Activated T-cell treated with anti-CD3 and anti-CD28 coated beads for 48 hours (primary cell): ENCODE measurements around the gene TPRA1.

Source experiments
- DNase-seq: peaks from one replicate; pipeline ENCODE4 v3.0.0-alpha.2; 2020; ENCODE audit warnings: low read depth

TPRA1 gene

DNA sequence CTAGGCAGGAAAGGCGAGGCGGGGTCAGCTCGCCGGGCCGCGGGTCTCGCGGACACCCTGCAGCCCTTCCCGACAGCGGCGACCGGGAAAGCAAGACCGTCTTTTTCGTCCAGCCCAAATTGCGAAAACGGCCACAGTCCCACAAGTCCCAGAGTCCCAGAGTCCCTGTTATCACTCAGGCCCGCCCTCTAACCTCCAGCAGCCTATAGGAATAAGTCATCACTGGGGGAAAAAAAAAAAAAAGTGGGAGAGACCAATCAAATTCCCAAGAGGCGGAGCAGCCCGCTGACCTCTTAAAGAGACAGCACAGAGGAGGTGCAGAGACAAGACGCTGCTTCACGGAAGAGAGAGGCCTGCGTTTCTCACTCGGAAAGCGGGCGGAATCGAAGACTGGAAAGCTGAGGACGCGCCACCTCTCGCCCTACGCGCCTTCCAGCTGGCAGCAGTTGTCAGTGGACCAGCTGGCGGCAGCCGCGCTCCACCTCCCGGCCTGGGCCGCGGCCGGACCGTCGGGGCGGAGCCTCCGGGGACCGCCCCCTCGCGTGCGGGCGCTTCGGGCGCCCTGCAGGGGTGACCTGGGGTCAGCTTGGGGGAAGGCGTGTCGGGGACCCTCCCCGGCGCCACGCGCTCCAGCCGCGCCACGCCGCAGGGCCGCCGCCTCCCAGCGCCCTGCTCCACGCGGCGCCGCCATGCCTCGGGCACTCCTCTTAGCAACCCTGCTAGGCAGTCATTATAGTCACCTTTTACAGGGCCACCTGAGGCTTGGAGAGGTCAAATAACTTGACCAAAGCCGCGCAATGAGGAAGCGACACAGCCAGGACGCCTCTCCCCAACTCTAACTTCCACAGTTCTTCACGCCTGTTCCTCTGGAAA, at the start of gene TPRA1:
Gene TPRA1, minus strand, starts transcription at position 141 of the 873 bp plus-strand sequence. CDS start 10,587 bp downstream, outside the sequence.
- DNase-seq, result peak; percentile 75

DNA sequence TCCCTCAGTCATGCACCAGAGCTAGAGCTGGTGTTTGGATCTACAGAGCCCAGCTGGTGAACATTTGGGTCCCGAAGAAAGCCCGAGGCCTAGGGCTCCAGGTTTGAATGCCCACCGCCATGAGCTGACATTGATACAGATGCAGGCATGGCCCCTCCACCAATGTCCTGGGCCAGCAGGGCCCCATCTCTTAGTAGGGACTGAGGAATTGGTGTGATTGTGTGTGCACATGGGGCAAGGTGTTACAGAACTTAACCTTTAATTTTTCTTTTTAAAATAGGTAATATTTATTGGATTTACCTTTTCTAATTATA, 49.5 kb upstream of the TPRA1 start:
- no peak for DNase-seq

DNA sequence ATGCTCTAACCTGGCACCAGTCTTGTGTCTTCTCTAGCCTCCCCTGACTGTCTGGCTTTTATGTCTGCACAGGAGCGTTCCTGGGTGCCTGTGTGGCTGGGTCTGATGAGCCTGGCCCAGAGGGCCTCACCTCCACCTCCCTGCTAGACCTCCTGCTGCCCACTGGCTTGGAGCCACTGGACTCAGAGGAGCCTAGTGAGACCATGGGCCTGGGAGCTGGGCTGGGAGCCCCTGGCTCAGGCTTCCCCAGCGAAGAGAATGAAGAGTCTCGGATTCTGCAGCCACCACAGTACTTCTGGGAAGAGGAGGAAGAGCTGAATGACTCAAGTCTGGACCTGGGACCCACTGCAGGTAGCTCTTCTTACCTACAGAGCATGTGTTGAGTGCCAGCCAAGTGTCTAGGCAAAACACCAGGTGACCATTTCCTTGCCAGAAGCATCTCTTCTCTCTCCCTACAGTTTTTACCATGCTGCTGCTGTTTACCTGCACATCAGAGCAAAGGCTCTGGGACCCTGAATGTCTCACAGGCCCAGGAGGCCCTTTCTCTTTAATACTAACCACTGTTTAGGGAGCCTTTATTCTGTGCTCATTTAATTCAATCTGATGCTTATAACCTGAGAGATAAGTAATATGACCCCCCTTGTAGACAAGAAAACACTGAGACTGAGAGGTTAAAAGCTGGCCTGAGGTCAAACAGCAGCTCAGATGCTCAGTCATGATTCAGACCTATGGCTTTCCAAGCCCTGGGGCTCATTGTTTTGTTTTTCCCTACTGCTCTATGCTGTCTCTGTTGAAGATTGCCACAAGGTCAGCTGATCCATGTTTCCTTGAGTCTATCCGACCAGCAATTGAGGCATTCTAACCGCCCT, 48.9 kb upstream of the TPRA1 start:
- no peak for DNase-seq

DNA sequence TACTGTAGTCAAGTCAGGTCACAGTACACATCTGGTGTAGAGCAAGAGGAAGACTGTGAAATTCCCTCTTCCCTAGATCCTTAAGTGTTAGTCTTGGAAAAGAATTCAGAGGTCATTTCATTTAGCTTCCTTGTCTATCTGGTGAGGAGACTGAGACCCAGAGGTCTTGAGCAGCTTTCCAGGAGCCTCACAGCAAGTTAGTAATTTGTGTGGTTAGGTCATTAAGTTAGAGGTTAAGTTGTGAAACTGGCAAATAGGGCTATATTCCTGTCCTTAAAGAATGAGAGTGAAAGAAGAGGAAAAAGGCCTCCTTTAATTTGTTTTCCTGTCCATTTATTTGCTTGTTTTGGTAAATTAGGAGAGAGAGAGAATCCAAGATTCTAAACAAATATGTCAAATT, 47.4 kb upstream of the TPRA1 start:
- DNase-seq, result no peak

DNA sequence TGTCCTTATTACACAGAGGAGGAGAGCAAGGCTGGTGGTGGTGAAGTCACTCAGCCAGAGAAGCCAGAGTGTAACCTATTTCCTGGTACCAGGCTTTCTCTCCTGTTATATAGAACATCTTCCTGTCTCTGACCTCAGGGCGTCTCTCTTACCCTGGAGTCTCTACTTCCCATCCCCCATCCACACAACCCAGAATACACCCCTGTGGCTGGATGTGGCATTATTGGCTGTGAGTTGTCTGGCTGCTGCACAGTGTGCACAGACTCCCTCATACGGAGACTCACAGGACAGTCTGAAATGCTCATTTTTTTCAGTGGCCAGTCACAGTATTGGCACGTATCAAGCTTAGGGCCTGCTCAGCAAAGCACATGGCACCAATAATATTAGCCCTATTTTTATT, 47.0 kb upstream of the TPRA1 start:
- DNase-seq, result no peak

DNA sequence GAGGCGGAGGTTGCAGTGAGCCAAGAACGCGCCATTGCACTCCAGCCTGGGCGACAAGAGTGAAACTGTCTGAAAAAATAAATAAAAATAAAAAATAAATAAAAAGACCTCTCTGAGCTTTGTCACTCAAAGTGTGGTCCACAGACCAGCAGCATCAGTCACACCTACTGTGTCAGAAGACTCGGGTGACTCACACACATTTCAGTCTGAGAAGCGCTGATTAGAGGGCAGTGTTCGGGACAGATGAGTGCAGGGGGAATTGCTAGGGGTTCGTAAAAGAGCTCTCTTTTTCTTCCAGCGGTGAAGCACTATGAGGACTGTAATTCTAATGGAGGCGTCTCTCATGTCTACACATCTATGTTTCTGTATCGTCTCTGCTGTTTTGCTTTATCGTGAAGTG, 44.1 kb upstream of the TPRA1 start:
- no peak for DNase-seq

DNA sequence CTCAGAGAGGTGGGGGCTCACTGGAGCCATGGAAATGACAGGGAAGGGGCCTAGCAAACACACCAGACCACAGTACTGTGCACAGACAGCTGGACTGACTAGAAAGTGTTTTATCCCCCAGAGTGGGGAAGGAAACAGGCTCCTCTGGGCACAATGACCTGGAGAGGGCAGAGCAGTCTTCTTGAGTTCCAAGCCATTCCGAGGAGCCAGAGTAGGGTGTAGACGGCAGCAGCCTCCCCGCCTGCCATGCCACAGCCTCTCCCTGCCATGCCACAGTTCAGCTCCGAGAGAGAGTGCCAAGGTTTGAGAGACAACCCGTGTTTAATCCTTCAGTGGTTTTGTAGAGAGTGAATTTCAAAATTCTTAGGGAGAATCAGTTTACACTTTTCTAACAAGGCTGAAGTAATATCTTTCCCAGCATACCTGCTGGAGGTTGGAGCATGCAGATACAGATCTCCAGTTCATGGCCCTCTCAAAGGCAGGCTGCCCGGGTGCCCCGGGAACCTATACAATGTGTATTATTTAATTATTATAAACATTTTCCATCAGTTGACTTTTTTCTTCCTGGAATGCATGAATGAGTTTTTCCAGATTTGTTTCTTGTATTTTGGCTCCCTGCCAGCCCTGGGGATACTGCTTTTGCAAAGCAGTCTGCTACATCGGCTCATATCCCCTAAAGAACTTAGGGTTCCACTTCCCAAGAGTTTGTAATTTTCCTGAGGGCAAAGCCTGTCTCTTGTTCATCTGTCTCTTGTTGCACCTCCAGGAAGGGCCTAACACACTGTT, 41.7 kb upstream of the TPRA1 start:
- no peak for DNase-seq

DNA sequence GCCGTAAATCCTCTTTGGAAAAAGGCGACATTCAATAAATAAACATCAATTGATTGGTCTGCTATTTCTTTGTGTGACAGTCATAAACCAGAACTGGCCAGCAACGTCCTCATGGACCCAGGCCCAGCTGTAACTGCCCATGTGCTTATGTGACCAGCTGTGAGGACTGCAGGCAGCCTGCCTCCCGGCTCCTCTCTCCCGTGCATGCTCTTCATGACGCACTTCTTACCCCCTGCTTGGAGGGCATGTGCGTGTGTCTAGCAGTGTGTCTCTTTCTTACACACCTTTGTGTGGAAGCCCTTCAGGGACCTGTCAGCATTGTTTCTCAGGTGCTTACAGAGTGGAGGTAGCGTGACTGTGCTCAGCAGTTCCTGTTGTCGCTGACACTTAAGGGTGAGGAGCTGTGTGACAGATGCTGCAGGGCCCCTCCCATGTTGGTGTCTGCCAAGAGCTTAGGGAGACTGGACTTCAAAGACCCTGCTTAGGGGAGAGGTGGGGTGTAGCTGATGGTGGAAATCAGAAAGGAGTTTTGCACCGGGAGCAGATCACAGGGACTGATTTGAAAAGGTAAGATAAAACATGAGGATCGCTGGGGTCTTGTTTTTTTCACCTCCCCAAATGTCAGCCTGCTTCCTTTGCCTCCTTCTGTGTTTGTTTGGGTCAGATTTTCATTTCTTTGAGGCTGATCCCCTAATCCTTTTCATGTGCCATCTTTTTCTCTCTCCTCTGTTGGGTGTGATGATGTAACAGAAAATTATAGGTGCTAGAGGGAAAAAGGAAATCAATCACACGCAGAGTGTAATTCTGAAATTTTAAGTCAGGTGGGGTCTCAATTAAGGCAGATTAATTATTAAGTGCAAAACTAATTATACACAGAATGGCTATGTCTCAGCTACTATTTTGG, 40.5 kb upstream of the TPRA1 start:
- no peak for DNase-seq

DNA sequence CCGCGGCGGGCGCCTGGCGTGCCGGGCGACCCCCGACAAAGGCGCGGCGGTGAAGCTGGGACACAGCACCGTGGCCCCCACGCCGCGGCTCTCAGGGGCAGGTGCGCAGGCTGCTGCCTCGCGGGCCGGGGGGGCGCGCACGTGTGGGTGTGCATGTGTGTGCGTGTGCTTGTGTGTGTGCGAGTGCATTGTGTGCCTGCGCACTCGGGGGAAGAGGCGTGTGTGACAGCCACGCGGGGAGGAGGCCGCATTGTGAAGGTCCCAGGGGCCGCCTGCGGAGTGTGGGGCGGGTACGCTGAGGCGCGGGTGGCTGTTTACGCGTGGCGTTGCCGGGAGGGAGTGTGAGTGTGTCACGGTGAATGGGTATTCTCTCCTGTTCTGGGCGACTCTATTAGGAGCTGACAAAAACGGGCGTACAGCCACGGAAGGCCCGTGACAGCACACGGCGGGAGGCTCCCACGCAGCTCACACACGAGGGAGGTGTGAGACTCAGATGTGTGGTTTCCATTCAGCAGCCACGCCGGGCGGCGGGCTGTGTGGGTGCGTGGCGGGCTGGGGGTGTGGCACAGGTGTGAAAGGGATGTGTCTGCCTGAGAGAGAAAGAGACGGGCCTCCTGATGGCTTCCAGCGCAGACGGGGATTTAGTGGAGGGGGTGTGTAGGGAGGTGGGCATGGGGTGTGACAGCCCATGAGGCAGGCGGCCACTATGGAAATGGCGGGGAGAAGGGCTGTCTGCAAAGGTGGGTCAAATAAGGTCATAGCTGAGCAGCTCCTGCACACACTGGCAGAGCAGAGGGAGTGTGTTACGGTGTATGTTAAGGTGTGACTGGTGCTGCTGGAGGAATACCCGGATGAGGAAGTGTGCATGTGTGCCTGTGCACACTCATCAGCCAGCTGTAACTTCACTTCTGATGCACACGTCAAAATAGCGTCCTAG, 39.2 kb upstream of the TPRA1 start:
- no peak for DNase-seq

DNA sequence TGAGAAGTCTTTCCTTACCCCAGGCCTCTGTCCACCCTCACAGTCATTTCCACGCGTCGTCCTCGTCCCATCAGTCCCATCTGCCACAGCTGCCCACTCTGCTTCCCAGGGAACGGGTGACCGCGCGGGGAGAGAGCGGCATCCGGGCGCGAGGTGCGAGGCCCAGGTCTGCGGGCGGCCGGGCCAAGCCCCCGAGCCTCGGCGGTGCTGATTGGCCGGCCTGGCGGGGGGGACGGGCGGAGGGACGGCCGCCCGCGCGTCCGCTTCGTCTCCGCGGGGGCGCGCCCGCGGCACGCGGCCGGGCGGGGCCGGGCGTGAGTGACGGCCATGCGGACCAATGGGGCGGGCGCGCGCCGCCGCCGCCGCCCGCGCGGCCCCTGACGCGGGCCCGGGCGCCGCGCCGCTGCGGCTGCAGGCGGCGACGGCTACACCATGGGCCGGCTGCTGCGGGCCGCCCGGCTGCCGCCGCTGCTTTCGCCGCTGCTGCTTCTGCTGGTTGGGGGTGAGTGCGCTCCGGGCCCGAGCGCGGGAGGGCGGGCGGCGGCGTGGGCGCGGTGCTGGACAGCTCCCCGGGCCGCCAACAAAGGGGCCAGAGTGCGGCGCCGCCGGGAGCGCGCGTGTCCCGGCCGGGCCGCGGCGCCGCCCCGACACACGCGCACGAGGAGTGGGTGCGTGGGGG, 38.4 kb upstream of the TPRA1 start, which contains the start of gene PODXL2:
Gene PODXL2, plus strand, starts transcription at position 398 of the 679 bp plus-strand sequence. Its CDS starts 35 bp downstream, at position 433.
- no peak for DNase-seq

DNA sequence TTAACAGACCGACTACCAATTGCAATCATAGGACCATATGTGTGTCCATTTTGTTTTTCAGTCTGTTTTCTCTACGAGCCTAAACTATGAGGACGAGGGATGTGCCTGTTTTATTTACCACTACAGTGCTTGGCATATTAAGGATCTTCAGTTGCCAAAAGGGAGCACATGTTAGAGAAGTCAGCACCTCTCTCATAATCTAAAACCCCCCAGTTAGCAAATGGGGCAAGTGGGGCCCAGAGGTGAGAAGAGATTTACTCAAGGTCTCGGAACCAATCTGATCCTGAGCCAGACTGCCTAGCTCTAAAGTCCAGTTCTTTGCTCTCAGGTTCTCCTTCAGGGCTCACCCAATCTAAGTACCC, 37.9 kb upstream of the TPRA1 start:
- DNase-seq, result no peak

DNA sequence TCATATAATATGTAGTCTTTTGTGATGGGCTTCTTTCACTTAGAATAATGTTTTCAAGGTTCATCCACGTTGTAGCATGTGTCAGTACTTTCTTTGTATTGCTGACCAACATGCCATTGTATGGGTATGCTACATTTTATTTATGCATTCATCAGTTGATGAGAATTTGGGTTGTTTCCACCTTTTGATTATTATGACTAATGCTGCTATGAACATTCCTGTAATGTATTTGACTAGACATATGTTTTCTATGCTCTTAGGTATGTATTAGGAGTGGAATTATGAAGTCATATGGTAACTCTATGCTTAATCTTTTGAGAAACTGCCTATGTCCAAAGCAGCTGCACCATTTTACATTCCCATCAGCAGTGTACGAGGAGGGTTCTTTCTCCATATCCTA, 35.3 kb upstream of the TPRA1 start:
- DNase-seq, result no peak

DNA sequence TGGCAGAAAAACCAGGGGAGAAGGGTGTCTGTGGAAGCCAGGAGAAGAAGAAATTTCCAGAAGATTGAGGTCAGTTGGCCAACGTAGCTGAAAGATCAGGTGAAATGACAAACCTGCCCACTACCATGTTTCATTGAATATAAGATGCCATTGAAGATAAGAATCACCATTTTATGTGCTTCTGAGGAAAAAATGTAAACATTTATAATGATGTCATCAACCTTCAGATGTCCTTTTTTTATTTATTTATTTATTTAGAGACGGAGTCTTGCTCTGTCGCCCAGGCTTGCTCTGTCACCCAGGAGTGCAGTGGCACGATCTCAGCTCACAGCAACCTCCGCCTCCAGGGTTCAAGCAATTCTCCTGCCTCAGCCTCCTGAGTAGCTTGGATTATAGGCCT, 33.5 kb upstream of the TPRA1 start:
- DNase-seq, result no peak

DNA sequence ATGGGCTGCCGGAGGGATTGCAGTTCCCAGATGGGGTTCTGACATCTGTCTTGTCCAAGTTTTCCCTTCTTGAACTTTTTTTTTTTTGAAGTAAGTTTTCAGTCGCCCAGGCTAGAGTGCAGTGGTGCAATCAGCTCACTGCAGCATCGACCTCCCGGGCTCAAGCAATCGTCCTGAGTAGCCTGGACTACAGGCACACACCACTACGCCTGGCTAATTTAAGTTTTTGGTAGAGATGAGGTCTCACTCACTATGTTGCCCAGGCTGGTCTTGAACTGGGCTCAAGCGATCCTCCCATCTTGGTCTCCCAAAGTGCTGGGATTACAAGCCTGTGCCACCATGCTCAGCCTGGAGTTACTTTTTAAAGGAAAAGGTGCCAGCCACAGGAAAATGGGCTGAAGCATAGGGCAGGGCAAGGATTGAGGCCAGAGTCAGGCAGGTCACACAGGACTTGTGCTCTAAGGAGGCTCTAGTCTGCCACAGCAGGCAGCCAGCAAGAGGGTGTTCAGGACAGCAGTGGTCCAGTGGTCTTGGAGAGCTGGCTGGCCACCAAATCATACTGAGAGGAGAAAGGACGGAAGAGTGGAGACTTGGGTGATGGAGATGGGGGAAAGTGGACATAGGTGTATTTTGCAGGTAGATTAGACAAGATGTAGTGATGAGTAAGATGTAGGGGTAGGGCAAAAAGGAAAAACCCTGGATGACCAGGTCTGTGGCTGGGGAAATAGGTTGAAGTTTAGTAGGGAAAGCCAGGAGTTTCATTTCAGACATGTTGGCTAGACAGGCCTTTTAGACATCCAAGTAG, 32.4 kb upstream of the TPRA1 start:
- no peak for DNase-seq

DNA sequence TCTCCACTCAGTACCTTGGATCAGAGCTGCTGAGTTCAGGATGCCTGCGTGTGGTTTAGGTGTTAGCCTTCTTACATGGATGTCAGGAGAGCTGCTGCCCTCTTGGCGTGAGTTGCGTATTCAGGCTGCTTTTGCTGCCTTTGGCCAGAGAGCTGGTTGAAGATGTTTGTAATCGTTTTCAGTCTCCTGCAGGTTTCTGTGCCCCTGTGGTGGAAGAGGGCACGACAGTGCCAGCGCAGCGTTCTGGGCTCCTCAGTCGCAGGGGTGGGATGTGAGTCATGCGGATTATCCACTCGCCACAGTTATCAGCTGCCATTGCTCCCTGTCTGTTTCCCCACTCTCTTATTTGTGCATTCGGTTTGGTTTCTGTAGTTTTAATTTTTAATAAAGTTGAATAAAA, 31.5 kb upstream of the TPRA1 start:
- no peak for DNase-seq

DNA sequence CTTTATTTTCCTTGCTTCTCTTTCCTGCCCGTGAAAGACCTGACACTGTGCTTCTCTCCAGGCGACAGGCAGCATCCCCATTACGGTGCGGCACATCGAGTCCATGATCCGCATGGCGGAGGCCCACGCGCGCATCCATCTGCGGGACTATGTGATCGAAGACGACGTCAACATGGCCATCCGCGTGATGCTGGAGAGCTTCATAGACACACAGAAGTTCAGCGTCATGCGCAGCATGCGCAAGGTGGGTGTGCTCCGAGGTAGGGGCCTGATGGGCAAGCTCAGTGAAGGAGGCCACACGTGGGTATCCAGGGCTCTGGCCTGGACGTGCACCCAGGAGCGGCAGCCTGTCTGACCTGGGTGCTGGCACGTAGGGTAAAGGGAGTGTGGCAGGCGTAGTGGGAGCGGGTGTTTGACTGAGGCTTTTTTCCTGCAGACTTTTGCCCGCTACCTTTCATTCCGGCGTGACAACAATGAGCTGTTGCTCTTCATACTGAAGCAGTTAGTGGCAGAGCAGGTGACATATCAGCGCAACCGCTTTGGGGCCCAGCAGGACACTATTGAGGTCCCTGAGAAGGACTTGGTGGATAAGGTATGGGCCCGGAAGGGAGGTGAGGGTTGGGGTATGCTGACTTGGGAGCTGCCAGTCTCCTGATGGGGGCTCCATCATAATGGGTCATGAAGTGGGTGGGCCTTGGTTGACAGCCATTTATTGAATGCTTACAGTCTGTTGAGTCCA, 30.3 kb upstream of the TPRA1 start:
- DNase-seq, result no peak

DNA sequence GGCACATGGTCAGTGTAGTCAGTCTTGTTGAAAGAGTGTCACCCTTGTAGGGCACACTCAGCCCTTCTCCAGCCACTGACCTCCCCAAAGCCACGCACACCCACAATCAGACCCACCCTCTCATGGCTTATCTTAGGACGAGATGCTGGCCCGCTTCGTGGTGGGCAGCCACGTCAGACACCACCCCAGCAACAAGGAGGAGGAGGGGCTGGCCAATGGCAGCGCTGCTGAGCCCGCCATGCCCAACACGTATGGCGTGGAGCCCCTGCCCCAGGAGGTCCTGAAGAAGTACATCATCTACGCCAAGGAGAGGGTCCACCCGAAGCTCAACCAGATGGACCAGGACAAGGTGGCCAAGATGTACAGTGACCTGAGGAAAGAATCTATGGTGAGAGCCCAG, 28.4 kb upstream of the TPRA1 start:
- DNase-seq, result no peak
